Activated gamma-delta T cell treated with Interleukin-2 at 50 U/mL for 16 hours (primary cell): ENCODE data around the gene PRRT1.

ENCODE experiments used
- DNase-seq: peaks from one replicate; pipeline ENCODE4 v3.0.0-alpha.2; 2020

Gene PRRT1

DNA sequence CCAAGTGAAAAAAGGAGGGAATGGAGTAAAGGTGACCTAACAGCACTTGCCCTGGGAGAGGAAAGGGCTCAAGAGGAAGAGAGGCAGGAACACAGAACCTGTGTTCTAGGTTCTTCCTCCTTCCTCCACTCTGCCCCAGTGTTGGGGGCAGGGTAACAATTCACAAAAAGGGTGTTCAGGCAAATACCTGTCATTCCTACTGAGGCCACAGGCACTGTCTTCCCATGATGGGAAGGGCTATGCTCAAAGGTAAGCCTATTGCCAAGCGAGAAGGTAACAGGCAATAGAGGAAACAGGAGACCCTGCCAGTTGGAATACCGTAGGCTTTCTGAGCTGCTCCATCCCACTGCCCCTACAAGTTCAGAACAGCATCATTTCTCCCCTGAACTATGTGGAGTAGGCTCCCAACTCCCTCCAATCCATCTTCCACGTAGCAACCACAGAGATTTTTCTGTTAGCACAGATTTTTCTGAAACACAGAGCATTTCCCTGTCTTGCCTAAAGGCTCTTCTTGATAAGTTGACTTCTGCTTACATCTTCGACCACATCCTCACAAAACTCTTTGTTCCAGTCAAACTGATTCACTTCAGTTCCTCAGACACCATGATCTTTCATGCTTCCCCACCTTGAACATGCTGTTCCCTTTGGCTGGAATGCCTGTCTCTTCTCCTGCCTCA is 21.4 kb upstream of the PRRT1 start:
- no peak for DNase-seq

DNA sequence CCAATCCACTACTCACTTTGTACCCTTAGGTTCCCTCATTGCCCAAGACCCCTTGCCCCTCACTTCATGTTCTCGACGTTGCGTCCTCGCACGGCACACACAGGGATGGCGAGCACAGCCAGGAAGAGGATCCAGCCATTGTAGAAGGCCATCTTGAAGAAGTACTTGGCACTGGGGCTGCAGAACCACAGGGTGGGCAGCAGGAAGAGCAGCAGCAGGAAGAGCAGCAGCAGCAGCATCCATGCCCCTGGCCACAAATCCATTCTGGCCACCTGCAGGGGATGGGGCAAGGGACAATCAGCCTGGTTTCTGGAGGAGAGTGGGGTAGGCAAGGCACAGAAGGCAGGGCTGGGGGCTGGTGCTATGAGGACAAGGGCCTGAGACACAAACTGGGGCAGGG is 19.5 kb upstream of the PRRT1 start:
- DNase-seq, result no peak

DNA sequence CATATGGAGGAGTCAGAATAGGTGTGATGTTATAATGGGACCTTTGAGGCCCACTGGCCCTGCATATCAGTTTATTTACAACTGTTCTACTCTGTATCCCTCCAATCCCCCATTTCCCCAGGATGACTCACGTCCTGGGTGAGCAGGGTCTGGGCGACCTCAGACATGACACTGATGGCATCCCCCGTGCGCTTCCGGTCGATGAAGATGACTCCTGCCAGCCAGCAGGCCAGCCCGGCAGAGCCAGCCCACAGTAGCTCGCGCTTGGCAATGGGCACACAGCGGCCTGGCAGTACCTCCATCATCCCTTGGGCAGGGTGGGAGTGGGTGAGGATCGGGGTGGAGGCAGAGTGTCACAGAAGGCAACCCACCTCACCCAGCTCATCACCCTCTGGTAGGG is 18.6 kb upstream of the PRRT1 start:
- DNase-seq, result no peak

DNA sequence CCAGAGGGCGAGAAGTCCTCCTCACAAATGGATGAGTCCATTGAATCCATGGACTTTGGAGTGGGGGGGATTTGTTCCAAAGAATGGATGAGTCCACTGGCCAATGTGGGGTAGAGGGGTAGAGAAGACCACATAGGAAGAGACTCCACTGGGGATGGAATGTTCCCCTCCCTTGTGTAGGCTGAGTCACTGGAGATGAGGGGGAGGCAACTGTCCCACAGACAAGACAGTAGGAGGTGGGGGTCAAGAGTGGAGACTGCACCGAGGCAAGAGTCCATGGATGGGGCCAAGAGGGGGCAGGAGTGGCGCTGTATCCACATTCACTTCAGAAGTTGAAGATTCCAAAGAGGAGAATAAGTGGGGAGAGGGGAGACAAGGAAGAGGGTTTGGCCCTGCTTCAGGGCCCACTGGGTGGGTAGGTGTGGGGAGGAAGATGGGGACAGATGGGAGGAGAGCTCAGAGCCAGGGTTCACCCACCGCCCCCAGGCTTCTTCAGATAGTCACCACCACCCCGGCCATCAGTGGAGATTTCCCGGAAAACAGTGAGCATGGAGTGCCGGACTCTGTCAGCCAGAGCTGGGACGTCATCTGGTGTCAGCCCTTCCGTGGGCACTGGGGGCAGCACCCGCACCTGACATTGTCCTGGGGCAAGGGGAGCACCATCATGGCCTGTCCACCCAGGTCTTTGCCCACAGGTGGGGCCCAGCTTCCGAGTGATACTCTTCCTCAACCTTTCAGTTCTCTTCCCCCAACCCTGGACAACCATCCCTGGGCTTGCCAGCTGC is 17.3 kb upstream of the PRRT1 start:
- no peak for DNase-seq

DNA sequence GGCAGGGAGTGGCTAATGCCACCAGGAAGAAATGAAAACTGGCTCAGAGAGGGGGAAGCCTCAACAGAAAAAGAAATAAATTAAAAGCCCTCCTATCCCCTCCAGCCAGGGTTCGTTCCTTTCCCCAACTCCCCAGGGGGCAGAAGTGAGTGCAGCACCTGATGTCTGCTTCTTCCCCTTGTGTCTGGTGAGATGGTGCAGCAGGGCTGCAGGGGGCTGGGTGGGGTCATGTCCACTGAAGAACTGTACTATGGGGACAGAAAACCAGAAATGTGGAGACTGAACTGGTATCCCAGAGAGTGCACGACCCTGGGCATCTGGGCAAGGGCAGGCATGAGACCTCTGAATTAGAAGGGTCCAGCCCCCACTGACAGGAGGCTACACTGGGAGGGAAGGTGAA is 16.6 kb upstream of the PRRT1 start:
- DNase-seq, result no peak

DNA sequence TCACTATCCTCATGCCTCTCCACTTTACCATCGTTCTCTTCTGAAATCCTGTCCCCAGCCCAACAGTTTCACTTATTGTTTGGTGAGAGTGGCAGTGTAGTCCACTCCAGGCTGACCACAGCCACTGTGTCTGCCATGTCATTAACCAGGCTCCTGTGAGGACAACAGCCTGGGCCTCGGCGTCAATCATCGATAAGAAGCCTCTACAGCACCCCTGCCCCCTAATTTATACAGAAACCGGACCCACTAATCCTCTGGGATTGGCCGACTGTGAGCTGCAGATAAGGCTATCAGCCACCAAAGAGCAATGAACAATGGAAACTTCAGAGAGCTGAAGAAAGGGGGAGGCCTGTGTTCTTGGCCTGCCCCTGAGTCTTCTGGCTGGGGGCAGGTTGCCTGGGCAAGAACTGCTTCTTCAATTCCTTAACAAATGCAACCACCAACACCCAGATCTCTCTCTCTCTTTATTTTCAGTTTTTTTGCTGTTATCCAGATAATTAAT is 16.1 kb upstream of the PRRT1 start:
- no peak for DNase-seq

DNA sequence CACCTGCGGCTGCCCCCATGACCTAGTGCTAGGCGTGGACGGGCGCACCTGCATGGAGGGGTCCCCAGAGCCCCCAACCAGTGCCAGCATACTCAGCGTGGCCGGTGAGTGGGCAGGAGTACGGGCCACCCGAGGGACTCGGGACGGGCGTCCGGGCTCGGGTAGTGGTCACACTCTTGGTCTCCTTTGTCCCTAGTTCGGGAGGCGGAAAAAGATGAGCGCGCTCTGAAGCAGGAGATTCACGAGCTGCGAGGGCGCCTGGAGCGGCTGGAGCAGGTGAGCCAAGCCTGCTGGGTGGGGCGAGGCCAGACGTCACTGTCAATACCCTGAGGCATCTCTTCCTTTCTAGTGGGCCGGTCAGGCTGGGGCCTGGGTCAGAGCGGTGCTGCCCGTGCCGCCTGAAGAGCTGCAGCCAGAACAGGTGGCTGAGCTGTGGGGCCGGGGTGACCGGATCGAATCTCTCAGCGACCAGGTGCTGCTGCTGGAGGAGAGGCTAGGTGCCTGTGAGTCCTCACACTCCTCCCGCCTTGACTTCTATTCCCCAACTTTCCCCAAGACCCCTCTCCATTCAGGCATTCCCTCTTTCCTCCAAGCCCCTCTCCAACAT is 15.5 kb upstream of the PRRT1 start:
- no peak for DNase-seq

DNA sequence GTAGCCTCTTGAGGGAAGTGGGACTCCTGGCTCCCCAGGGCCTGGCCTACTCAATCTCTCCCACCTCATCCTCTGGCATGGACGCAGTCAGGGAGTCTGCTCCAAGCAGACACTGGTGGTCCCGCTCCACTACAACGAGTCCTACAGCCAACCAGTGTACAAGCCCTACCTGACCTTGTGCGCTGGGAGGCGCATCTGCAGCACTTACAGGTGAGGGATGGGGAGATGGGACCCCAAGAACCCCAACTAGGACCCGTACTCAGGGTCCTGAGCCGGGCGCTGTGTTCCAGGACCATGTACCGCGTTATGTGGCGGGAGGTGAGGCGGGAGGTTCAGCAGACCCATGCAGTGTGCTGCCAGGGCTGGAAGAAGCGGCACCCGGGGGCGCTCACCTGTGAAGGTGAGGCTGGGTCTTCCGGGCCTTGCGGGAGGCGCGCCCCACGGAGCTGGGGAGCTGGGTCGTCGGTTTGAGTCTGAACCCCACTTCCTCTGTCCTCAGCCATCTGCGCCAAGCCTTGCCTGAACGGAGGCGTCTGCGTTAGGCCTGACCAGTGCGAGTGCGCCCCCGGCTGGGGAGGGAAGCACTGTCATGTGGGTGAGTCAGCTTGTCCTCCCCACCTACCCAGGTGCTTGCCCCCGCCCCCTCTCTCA is 14.8 kb upstream of the PRRT1 start:
- DNase-seq, result no peak

DNA sequence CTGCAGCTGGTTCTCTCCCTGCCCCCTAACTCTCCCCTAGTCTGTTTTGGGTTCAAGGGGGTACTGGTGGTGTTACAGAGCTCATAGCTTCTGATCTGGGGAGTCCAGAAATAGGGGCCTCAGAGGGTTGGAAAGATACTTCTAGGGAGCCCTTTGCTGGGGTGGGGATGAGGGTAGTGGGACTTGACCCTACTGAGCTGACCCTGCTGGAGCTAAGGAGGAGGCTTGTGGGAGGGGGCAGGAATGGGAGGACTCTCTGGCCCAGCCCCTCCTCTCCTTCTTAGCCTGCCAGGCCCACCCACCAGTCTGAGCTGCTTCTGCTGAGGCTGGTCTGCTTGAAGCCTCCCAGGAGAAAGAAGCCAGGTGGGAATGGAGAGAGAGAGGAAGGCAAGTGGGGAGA is 12.6 kb upstream of the PRRT1 start, which contains the start of gene EGFL8:
TSS of gene EGFL8 (plus strand) at position 301 of the 400 bp plus-strand sequence. CDS start 1,571 bp downstream, outside the sequence.
- no peak for DNase-seq

DNA sequence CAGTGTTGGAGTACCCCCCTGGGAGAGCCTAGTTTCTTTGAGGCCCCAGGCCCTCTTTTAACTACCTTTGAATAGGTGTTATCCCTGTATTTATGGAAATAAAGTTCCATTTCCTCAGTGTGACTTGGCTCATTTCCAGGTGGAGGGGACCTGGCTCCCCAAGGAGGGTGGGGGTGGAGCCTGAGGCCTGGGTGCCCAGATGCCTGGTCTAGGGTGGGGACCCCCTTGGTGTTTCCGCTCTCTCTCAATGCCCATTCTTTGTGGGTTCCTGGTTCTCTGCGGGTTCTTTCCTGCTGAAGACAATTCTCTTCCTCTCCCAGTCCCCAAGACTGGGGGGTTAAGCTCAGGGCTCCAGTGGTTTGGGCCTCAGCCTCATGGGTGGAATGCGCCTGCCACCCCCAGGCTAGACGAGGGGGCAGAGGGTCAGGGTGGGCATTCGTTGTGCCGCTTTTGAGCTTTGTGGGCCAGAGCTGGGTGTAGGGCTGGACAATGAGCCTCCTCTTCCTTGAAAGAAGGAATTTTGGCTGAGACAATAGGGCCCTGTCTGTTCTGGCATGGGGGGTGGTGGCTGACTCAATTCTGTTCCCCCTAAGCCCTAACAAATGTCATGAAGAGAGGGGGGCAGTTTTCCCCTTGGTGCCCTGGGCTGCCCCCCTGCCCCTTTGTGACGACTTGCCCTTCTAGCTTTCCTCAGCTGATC is 12.0 kb upstream of the PRRT1 start:
- DNase-seq, result no peak

DNA sequence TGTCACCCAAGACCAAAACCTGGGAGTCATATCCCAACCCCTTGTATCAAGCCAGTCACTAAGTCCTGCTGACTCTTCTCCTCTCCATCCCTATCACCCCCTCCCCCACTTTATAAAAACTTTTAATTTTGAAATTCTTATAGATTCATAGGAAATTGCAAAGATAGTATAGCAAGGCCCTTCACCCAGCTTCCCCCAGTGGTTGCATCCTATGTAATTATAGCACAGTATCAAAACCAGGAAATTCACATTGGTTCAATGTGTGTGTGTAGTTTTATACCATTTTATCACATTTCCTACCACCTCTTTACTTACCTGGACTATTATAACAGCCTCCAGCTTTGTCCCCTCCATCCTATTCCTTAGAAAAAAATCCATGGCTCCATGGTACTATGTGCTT is 6.3 kb upstream of the PRRT1 start:
- no peak for DNase-seq

DNA sequence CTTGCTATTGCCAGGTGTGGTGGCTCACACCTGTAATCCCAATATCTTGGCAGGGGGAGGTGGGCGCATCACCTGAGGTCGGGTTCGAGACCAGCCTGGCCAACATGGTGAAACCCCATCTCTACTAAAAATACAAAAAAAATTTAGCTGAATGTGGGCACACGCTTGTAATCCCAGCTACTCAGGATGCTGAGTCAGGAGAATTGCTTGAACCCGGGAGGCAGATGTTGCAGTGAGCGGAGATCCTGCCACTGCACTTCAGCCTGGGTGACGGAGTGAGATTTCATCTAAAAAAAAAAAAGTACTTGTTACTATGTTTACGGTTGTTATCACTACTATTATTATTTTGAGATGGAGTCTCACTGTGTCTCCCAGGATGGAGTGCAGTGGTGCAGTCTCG is 5.2 kb upstream of the PRRT1 start:
- no peak for DNase-seq

DNA sequence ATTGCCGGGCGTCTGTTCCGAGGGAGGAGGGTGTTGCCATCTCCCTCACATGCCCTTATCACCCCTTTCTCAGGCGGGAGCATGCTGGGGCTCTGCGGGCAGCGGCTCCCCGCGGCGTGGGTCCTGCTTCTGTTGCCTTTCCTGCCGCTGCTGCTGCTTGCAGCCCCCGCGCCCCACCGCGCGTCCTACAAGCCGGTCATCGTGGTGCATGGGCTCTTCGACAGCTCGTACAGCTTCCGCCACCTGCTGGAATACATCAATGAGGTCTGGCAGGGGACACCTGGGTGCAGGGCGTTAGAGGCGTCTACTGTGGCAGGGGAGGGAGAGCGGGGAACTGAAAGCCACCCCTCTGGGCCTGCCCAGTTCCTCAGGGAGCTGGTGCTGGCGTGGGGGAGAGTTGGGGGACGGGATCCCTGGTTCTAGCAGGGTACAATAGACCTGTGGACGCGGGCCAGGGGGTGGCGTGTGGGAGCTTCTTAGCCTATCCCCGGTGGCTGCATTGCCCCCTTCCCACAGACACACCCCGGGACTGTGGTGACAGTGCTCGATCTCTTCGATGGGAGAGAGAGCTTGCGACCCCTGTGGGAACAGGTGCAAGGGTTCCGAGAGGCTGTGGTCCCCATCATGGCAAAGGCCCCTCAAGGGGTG is 2.9 kb upstream of the PRRT1 start:
- peak; percentile 62 for DNase-seq

DNA sequence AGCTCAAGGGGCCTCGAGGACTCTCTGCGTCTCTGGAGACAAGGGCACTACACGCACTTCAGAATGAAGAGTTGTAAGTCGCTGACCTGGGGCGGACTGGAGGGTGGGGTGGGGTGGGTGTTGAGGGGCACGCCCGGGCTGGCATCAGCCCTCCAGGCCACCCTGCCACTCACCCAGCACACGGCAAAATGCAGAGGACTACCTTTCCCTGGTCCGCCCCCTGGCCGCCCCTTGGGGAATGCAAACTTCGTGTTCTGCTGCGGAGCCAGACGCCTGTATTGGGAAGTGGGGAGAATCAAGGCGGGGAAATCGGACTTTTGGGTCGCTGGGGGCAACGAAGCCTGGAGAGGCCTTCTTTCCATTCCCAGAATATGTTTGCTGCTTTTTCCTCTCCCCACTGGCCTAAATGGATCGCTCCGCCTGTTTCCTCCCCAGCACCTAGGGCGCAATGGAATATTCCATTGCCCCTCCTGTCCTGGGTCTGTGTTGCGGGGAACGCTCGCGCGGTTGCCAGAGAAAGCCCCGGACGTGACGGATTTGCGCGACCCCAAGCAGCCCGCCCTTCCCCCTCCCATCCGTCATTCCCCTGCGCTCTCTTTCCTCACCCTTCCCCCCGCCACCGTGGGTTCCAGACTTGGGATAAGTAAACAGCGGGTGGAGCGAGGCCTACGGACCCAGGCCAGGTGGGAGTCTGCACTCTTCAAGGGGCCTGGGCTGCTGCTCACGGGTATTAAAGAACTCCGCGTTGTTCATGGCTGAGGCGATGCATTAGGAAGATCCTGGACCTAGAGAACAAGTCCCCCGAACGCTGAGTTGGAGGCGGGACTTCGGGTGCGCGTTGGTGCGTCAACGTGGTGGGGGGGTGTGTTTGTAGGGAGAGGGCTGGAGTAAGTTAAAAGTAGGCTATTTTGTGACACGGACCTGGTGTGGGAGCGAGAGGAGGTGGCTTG is 2.1 kb upstream of the PRRT1 start, which contains the start of gene PPT2:
TSS of gene PPT2 (plus strand) at position 578 of the 950 bp plus-strand sequence. CDS start 454 bp downstream, outside the sequence.
- peak; percentile 68 for DNase-seq

DNA sequence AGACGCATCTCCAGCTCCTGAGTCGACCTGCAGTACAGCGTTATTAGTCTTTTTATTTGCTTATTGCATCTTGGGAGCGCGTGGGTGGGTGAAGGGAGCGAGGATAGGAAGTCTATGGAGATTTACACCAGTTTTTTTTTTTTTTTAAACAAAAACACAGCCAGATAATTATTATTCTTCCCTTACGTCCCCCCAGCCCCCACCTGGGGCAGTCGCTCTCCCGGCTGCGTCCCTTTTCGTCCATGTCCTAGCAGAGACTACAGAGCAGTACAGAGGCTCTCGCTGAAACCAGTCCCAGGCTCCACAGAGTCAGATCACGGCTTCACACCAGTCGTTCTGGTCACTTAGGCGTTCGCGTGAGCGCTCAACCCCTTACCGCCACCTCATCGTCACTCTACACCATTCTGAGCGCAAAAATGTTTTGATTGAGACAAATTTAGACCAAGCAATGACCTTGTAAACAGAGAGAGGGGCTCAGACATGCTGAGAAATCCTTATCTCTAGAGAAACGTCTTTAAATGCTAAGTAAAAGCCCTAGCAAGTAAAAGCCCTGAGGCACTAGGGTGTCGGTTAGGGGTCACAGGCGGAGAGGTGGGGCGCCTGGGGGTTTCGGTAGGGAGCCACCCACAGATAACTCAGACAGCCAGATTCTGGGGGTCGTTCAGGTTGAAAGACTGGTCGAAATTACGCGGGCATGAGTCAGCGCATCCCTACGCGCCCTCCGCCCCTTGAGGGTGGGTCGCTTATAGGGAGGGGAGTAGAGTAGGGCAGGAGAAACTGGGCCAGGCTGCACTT is 1.2 kb upstream of the PRRT1 start:
- no peak for DNase-seq

DNA sequence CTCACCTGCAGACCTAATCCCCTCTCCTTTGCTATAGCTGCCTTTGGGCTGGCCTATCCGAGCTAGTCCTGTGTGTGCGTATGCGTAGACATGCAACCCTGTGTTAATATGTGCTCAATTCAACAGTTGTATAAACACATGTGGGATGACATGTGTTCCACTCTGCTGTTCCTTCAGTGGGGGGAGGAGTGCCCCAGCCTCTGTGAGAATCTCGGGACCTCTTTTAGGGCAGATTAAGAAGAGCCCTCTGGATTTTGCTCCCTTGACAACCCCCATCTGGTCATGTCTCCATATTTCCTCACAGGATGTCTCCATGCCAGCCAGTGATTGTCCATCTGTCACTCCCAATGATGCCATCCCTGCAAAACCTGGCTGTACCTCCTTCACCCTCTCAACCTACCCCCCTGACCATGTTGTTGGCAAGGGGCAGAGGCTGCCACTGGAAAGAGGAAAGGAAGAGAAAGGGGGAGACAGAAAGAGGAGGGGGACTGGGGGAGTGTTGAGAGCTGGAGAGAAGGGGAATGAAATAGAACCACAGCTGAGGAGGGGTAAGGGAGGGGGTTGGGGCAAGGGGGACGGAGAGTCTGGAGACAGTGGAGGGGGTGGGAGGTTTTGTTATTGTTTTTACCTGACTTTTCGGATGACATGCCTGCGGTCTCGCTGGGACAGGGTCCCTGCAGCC is 417 bp downstream of the PRRT1 start:
- DNase-seq, result no peak

DNA sequence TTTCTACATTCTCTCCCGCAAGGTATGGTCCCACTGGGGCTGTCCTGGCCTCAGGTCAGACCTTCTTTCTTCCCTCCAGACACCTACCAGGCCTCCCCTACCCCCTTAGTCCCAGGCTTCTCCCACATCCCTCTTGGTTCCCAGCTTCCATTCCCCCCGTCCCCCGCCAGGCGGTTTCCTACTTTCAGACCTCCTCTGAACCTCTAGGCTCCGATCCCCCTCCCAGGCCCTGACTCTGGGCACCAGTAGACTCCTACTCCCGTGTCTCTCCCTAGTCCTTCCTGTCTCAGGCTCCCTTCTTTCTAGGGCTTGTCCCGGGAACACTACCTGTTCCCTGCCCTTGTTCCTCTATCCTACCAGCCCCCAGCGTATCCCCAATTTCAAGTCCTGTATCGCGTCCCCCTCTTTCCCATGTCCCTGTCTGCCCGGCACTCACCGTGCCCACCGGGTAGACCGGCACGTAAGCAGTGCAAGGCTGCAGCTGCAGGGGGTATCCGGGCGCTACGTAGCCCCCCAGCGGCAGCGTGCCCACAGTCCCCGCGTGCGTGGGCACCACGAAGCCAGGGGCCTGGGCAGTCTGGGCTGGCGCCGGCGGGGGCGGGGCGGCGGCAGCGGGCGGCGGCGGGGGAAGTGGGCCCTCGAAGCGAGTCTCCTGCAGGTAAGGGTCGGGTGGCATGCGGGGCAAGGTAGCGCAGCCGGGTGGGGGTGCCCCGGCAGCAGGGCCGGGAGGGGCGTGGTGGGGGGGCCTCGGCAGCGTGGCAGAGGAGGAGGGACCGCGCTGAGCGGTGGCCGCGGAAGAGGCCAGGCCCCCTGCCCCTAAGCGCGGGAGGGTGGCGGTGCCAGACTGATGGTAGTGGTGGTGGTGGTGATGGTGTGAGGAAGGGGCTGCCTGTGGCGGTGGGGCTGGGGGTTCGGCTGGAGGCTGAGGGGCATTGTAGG is 1.5 kb downstream of the PRRT1 start:
- DNase-seq, result no peak

DNA sequence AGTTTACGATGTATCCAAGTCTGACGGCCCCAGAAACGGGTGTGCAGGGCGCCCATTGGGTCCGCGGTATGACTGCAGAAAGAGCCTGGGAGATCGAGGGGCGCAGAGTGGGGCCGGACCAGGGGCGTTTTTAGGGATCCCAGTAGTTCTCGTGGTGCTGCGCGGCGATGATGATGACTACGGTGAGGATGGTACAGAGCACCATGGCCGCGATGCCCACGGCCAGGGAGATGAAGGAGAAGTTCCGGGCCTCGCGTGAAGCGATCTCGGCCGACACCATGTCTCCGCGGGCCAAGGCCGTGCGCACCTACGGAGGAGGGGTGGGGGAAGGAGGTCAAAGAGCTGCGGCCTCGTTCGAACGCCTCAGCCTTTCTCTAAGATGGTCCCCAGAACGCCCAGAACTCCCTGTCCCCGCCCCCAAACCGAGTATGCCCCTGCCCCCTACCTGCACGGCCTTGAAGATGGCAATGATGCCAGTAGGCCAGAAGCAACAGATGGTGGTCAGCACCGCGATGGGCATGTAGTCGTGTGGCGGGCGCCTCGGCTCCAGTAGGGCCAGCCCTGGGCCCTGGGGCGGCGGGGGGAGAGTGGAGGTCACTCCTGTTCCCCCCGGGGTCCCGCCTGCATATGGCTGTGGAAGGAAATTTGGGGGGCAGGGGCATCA is 2.5 kb downstream of the PRRT1 start:
- DNase-seq, result no peak
